Ecto neural progenitor cell (in vitro differentiated cells): ENCODE results near the gene WDR38.
"Not testable (repeated sequence)": the region's sequence is repeated elsewhere in the genome, so short reads cannot be mapped to it uniquely, and the experiment has no call there.

Experiments
- DNase-seq: peaks from one replicate; pipeline ENCODE4 v3.0.0-alpha.2; 2018; ENCODE audit warnings: low spot score

Gene WDR38

GRCh38 chr9:124834591-124834990 lies 18.7 kb upstream of the WDR38 start:
- no peak for DNase-seq

GRCh38 chr9:124835026-124835557 lies 18.2 kb upstream of the WDR38 start:
- no peak for DNase-seq

- not testable (repeated sequence) for DNase-seq
Observed at GRCh38 chr9:124838132-124838531, 15.1 kb upstream of the WDR38 start.

GRCh38 chr9:124838567-124839275 lies 14.5 kb upstream of the WDR38 start:
- not testable (repeated sequence) for DNase-seq

- no peak for DNase-seq
Observed at GRCh38 chr9:124839612-124840299, 13.5 kb upstream of the WDR38 start.

GRCh38 chr9:124840300-124840833 lies 12.9 kb upstream of the WDR38 start:
- no peak for DNase-seq

- no peak for DNase-seq
Observed at GRCh38 chr9:124841075-124841821, 12.0 kb upstream of the WDR38 start.

- no peak for DNase-seq
Observed at GRCh38 chr9:124843456-124844034, 9.7 kb upstream of the WDR38 start.

- no peak for DNase-seq
Observed at GRCh38 chr9:124844291-124844690, 9.0 kb upstream of the WDR38 start.

- DNase-seq, result not testable (repeated sequence)
Observed at GRCh38 chr9:124846467-124846866, 6.8 kb upstream of the WDR38 start.

GRCh38 chr9:124846969-124847368 lies 6.3 kb upstream of the WDR38 start:
- no peak for DNase-seq

GRCh38 chr9:124849801-124850200 lies 3.5 kb upstream of the WDR38 start:
- DNase-seq, result no peak

GRCh38 chr9:124852121-124852828 lies 985 bp upstream of the WDR38 start:
- DNase-seq, result no peak

- DNase-seq, result no peak
Observed at GRCh38 chr9:124853605-124854143, 414 bp downstream of the WDR38 start.

- DNase-seq, result no peak
Observed at GRCh38 chr9:124854161-124854560, 901 bp downstream of the WDR38 start.

- no peak for DNase-seq
Observed at GRCh38 chr9:124854822-124855221, 1.6 kb downstream of the WDR38 start.

GRCh38 chr9:124855566-124855943 lies 2.3 kb downstream of the WDR38 start:
- DNase-seq, result no peak

GRCh38 chr9:124855944-124856765 lies 2.9 kb downstream of the WDR38 start:
- DNase-seq, result peak; percentile 69

GRCh38 chr9:124857533-124858162 lies 4.4 kb downstream of the WDR38 start:
- no peak for DNase-seq
